Measurements from ENCODE around the gene WDFY3.

DNA sequence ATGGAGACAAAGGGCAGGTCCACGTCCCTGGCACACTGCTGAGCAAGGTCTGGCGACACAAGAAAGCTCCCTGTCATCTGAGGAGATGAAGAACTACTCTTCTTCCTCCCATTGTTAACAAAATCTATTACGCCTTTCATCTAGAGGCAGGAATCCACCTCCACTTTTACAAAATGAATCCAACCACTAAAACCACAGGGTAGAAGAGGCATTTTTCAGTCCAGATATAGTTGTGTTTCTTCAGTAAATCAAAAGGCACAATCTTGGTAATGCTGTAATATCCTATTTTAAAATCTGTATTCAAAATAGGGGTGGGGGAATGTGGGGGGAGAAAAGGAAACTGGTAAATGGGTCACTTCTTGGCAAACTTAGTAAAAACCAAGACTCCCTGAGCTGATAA is 282.1 kb downstream of the WDFY3 start:
- no peak for TF ChIP-seq RAD51 (IDR thresholded peaks at IDR 0.05; ENCODE audit: borderline replicate concordance, low read depth)
- TF ChIP-seq LARP7 (IDR thresholded peaks at IDR 0.05), result no peak
- TF ChIP-seq PHF21A (IDR thresholded peaks at IDR 0.05; ENCODE audit: borderline replicate concordance, low read depth), result no peak
- TF ChIP-seq SIN3A (IDR thresholded peaks at IDR 0.05; ENCODE audit: borderline replicate concordance in 2 of 2, control insufficient read depth in 1 of 2, low read depth in 2 of 2, low read length in 2 of 2), result no peak
- no peak for TF ChIP-seq DMBX1 (CRISPR knock-in tag; IDR thresholded peaks at IDR 0.05; ENCODE audit: borderline replicate concordance)
- no peak for TF ChIP-seq ZBTB1 (CRISPR knock-in tag; IDR thresholded peaks at IDR 0.05; ENCODE audit: borderline replicate concordance, low read depth)
- TF ChIP-seq HCFC1 (IDR thresholded peaks at IDR 0.05; ENCODE audit: low read depth, low read length), result no peak
- no peak for TF ChIP-seq CREB1 (IDR thresholded peaks at IDR 0.05)
- TF ChIP-seq CREB1 (CRISPR knock-in tag; IDR thresholded peaks at IDR 0.05), result no peak
- TF ChIP-seq NRF1 (conservative IDR thresholded peaks at IDR 0.05 in 1 of 2, IDR thresholded peaks at IDR 0.05 in 1 of 2), result no peak
